ENCODE results near the gene RNF103.
"Not testable (repeated sequence)": the region's sequence is repeated elsewhere in the genome, so short reads cannot be mapped to it uniquely, and the experiment has no call there.

RNF103 gene

GRCh38 chr2:86623494-86624266 lies at the start of gene RNF103:
TSS of gene RNF103 (minus strand) at chr2:86623865. CDS start at chr2:86622886, 979 bp downstream.
- peak; percentile 90 for DNase-seq (ENCODE audit: low read depth)
- no peak for TF ChIP-seq CTCF (IDR thresholded peaks at IDR 0.05; ENCODE audit: insufficient read depth, low read depth, low read length, missing control alignments)
- peak within 1 kb of the TSS; percentile 64 for H3K4me3 ChIP-seq (ENCODE audit: low read length)

GRCh38 chr2:86673011-86673410 lies 49.3 kb upstream of the RNF103 start:
- DNase-seq (ENCODE audit: low read depth) = no peak
- H3K4me3 ChIP-seq (ENCODE audit: low read length) = no peak overlapping the region
- no peak for TF ChIP-seq CTCF (IDR thresholded peaks at IDR 0.05; ENCODE audit: insufficient read depth, low read depth, low read length, missing control alignments)

- DNase-seq (ENCODE audit: low read depth) = peak; percentile 41
- TF ChIP-seq CTCF (IDR thresholded peaks at IDR 0.05; ENCODE audit: insufficient read depth, low read depth, low read length, missing control alignments) = no peak
- no peak overlapping the region for H3K4me3 ChIP-seq (ENCODE audit: low read length)
Observed at GRCh38 chr2:86672027-86672545, 48.4 kb upstream of the RNF103 start.

- no peak for TF ChIP-seq CTCF (IDR thresholded peaks at IDR 0.05; ENCODE audit: insufficient read depth, low read depth, low read length, missing control alignments)
- H3K4me3 ChIP-seq (ENCODE audit: low read length) = no peak overlapping the region
- DNase-seq (ENCODE audit: low read depth) = peak; percentile 35
Observed at GRCh38 chr2:86671337-86671981, 47.8 kb upstream of the RNF103 start.

GRCh38 chr2:86669323-86669722 lies 45.7 kb upstream of the RNF103 start:
- DNase-seq (ENCODE audit: low read depth); H3K4me3 ChIP-seq (ENCODE audit: low read length): not testable (repeated sequence)

GRCh38 chr2:86661333-86661732 lies 37.7 kb upstream of the RNF103 start:
- no peak overlapping the region for H3K4me3 ChIP-seq (ENCODE audit: low read length)
- peak; percentile 26 for DNase-seq (ENCODE audit: low read depth)
- TF ChIP-seq CTCF (IDR thresholded peaks at IDR 0.05; ENCODE audit: insufficient read depth, low read depth, low read length, missing control alignments) = no peak

- H3K4me3 ChIP-seq (ENCODE audit: low read length) = no peak overlapping the region
- DNase-seq (ENCODE audit: low read depth) = no peak
- TF ChIP-seq CTCF (IDR thresholded peaks at IDR 0.05; ENCODE audit: insufficient read depth, low read depth, low read length, missing control alignments) = no peak
Observed at GRCh38 chr2:86650188-86650587, 26.5 kb upstream of the RNF103 start.
